ENCODE results near the gene HNF1A. TPM values are rescaled to one million over a fixed set of nuclear protein-coding genes. Genes with fewer than 3 reads are reported as not detected.

The HNF1A gene
- total and polyA plus RNA-seq, 9 of the 15 experiments (the other 6 are each of a cell fraction or from before 2014, with no cell fraction given): not detected

- TF ChIP-seq ARID3A (IDR thresholded peaks at IDR 0.05; ENCODE audit: borderline replicate concordance, low read depth, low read length) (no peak), ZNF764 (CRISPR knock-in tag; IDR thresholded peaks at IDR 0.05; ENCODE audit: low read depth) (no peak), ZFP36 (IDR thresholded peaks at IDR 0.05; ENCODE audit: low read depth, low read length, partially characterized antibody) (no peak), POLR2AphosphoS5 (IDR thresholded peaks at IDR 0.05; ENCODE audit: control insufficient read depth, insufficient read depth, low read depth, low read length) (peak; percentile 88), ZNF121 (CRISPR knock-in tag; conservative IDR thresholded peaks at IDR 0.05) (no peak), NFIC (IDR thresholded peaks at IDR 0.05) (peak; percentile 12; the same call in 1 of the 2 replicates), ARID2 (IDR thresholded peaks at IDR 0.05) (no peak), JUNB (CRISPR knock-in tag; conservative IDR thresholded peaks at IDR 0.05) (no peak), ADNP (tag; IDR thresholded peaks at IDR 0.05) (no peak), CUX1 (CRISPR knock-in tag; IDR thresholded peaks at IDR 0.05) (no peak), MTF1 (CRISPR knock-in tag; IDR thresholded peaks at IDR 0.05; ENCODE audit: borderline replicate concordance) (no peak), KAT2B (IDR thresholded peaks at IDR 0.05; ENCODE audit: low read depth, low read length) (no peak), ARHGAP35 (IDR thresholded peaks at IDR 0.05; ENCODE audit: partially characterized antibody) (no peak), ASH1L (IDR thresholded peaks at IDR 0.05; ENCODE audit: borderline replicate concordance, low read depth, partially characterized antibody) (no peak), ID3 (CRISPR knock-in tag; IDR thresholded peaks at IDR 0.05) (no peak), ID3 (tag; IDR thresholded peaks at IDR 0.05) (0 out of 2 replicates have a peak, but pooled peaks have one; percentile 29), FOSL1 (tag; conservative IDR thresholded peaks at IDR 0.05) (peak; percentile 12; the same call in 1 of the 2 replicates)
- TF ChIP-seq, protein P1, sequence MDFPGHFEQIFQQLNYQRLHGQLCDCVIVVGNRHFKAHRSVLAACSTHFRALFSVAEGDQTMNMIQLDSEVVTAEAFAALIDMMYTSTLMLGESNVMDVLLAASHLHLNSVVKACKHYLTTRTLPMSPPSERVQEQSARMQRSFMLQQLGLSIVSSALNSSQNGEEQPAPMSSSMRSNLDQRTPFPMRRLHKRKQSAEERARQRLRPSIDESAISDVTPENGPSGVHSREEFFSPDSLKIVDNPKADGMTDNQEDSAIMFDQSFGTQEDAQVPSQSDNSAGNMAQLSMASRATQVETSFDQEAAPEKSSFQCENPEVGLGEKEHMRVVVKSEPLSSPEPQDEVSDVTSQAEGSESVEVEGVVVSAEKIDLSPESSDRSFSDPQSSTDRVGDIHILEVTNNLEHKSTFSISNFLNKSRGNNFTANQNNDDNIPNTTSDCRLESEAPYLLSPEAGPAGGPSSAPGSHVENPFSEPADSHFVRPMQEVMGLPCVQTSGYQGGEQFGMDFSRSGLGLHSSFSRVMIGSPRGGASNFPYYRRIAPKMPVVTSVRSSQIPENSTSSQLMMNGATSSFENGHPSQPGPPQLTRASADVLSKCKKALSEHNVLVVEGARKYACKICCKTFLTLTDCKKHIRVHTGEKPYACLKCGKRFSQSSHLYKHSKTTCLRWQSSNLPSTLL (IDR thresholded peaks at IDR 0.05): no peak
Observed at GRCh38 chr12:121015825-121016766, 37.8 kb downstream of the HNF1A start, which contains the start of gene C12orf43 (continued).

Measured in K562 (cell line).